Fibroblast of villous mesenchyme (primary cell): ENCODE measurements around the gene SNX30. TPM values are rescaled to one million over a fixed set of nuclear protein-coding genes. Genes with fewer than 3 reads are reported as not detected.

Experiments
- DNase-seq: peaks from one replicate; pipeline ENCODE4 v3.0.0-alpha.2; 2010; ENCODE audit warnings: low read depth
- H3K4me3 ChIP-seq: 2 replicates; pipeline ENCODE4 v1.5.1; 2011; ENCODE audit warnings: low read depth, mild to moderate bottlenecking, low read length
- CTCF ChIP-seq: IDR thresholded peaks from 2 replicates; pipeline ENCODE4 v1.5.1; 2012; ENCODE audit warnings: low read depth, mild to moderate bottlenecking, low read length; ENCODE audit not compliant: insufficient read depth
- total RNA-seq: library from RNA; depleted of rRNA; stranded (reverse); fragments of >200 nt; gene quantifications from 2 replicates; pipeline ENCODE4 v1.2.3, GENCODE V29; 2012

The SNX30 gene
- 27.6 and 27.7 TPM in 2 replicates for total RNA-seq

- peak; percentile 89 for DNase-seq
- TF ChIP-seq CTCF, result no peak
- H3K4me3 ChIP-seq, result peak within 1 kb of the TSS; percentile 84
These were observed at the start of gene SNX30 for GRCh38 chr9:112750016-112750763. SNX30 (plus strand) TSS chr9:112750760; CDS start chr9:112751002, 242 bp downstream.

GRCh38 chr9:112703304-112703703, 47.3 kb upstream of the SNX30 start:
- no peak for TF ChIP-seq CTCF
- no peak overlapping the region for H3K4me3 ChIP-seq
- no peak for DNase-seq

- H3K4me3 ChIP-seq, result no peak overlapping the region
- peak; percentile 55 for DNase-seq
- TF ChIP-seq CTCF, result peak; percentile 52
These were observed 44.7 kb upstream of the SNX30 start for GRCh38 chr9:112705768-112706427.

- DNase-seq, result peak; percentile 55
- no peak overlapping the region for H3K4me3 ChIP-seq
- TF ChIP-seq CTCF, result peak; percentile 73
These were observed 39.4 kb upstream of the SNX30 start for GRCh38 chr9:112711050-112711689.

- no peak overlapping the region for H3K4me3 ChIP-seq
- no peak for DNase-seq
- TF ChIP-seq CTCF, result no peak
These were observed 37.9 kb upstream of the SNX30 start for GRCh38 chr9:112712678-112713077.

GRCh38 chr9:112717661-112718331, 32.8 kb upstream of the SNX30 start, which contains the start of gene INIP:
INIP (minus strand) TSS chr9:112718117; CDS start chr9:112716485, 1,632 bp downstream.
- H3K4me3 ChIP-seq, result peak within 1 kb of the TSS; percentile 96
- TF ChIP-seq CTCF, result no peak
- peak; percentile 96 for DNase-seq
